Measurements from ENCODE around the gene MAML3.

GRCh38 chr4:140028101-140028500, 125.9 kb downstream of the MAML3 start:
- no peak for TF ChIP-seq POLR2AphosphoS5 (IDR thresholded peaks at IDR 0.05; ENCODE audit: low read depth, low read length)
- TF ChIP-seq SIN3A (IDR thresholded peaks at IDR 0.05; ENCODE audit: borderline replicate concordance, insufficient read depth, low read length): no peak
- no peak for TF ChIP-seq TAF1 (IDR thresholded peaks at IDR 0.05; ENCODE audit: borderline replicate concordance, insufficient read depth, low read length)
